DND-41 (cell line): ENCODE data around the gene CREM.

Source experiments
- ATAC-seq: fragments of 200-7000 bp; cut with Tn5 transposase; 3 replicates; pipeline ENCODE4 v1.9.1; 2021; ENCODE audit warnings: low read depth; ENCODE audit not compliant: insufficient read depth
- DNase-seq: peaks from one replicate; pipeline ENCODE4 v3.0.0-alpha.2; 2020
- H2AFZ ChIP-seq: 2 replicates; pipeline ENCODE4 v1.6.0; 2012; ENCODE audit warnings: low read depth, low read length
- H3K27ac ChIP-seq: 2 replicates; pipeline ENCODE4 v1.5.1; 2012; ENCODE audit warnings: low read length, inconsistent platforms
- H3K27me3 ChIP-seq: fragments of 200-600 bp; sonication (generic); 2 replicates; pipeline ENCODE4 v1.6.0; 2012; ENCODE audit warnings: low read length, mild to moderate bottlenecking, inconsistent platforms; ENCODE audit not compliant: insufficient read depth, poor library complexity
- H3K36me3 ChIP-seq: 2 replicates; pipeline ENCODE4 v1.5.1; 2012; ENCODE audit warnings: low read length, inconsistent platforms; ENCODE audit not compliant: insufficient read depth
- H3K4me1 ChIP-seq: 2 replicates; pipeline ENCODE4 v1.5.1; 2012; ENCODE audit warnings: mild to moderate bottlenecking, low read length; ENCODE audit not compliant: insufficient read depth
- H3K4me2 ChIP-seq: 2 replicates; pipeline ENCODE4 v1.6.0; 2012; ENCODE audit warnings: mild to moderate bottlenecking, moderate library complexity, low read length, inconsistent platforms; ENCODE audit not compliant: insufficient read depth
- H3K4me3 ChIP-seq, 2 experiments: fragments of 200-600 bp in 1 of 2; shearing (Covaris generic) in 1 of 2; 2 replicates each; pipeline ENCODE4 v1.5.1; 2012 to 2016; ENCODE audit warnings: inconsistent platforms in 2 of 2, low read length in 2 of 2, mild to moderate bottlenecking in 2 of 2, low read depth in 1 of 2, moderate library complexity in 1 of 2
- H3K79me2 ChIP-seq: 2 replicates; pipeline ENCODE4 v1.6.0; 2012; ENCODE audit warnings: low read length, inconsistent platforms; ENCODE audit not compliant: insufficient read depth
- H3K9ac ChIP-seq: 2 replicates; pipeline ENCODE4 v1.6.0; 2012; ENCODE audit warnings: low read depth, mild to moderate bottlenecking, inconsistent platforms, low read length, moderate library complexity
- H3K9me3 ChIP-seq: 2 replicates; pipeline ENCODE4 v1.5.1; 2012; ENCODE audit warnings: low read length, moderate library complexity, mild to moderate bottlenecking, inconsistent platforms; ENCODE audit not compliant: insufficient read depth, severe bottlenecking
- H4K20me1 ChIP-seq: 2 replicates; pipeline ENCODE4 v1.6.0; 2012; ENCODE audit warnings: low read length; ENCODE audit not compliant: insufficient read depth
- CTCF ChIP-seq: IDR thresholded peaks from 2 replicates; pipeline ENCODE4 v1.5.1; 2012; ENCODE audit warnings: borderline replicate concordance, low read length, moderate library complexity, mild to moderate bottlenecking; ENCODE audit not compliant: poor library complexity, severe bottlenecking; ENCODE audit errors: extremely low read depth
- EZH2 ChIP-seq: IDR thresholded peaks from 3 replicates; pipeline ENCODE4 v1.6.1; 2012; ENCODE audit warnings: borderline replicate concordance, low read depth, mild to moderate bottlenecking, moderate library complexity, low read length, inconsistent platforms; ENCODE audit not compliant: severe bottlenecking

The CREM gene

GRCh38 chr10:35262436-35262835 is 135.8 kb downstream of the CREM start:
- Histone ChIP-seq H3K4me2 (no peak overlapping the region), H3K4me1 (no peaks in the 10 kb centered on the region), H3K36me3 (no peaks in the 10 kb centered on the region), H3K27ac (no peak overlapping the region), H4K20me1 (no peaks in the 10 kb centered on the region), H3K4me3 (no peak overlapping the region), H3K27me3 (no peaks in the 10 kb centered on the region), H3K9me3 (no peaks in the 10 kb centered on the region), H3K9ac (no peak overlapping the region), H2AFZ (no peak overlapping the region), H3K79me2 (no peaks in the 10 kb centered on the region)
- no peak for DNase-seq
- ATAC-seq = no peak
- TF ChIP-seq EZH2 (no peak), CTCF (no peak)
